Heart left ventricle (tissue), 16 donors: ENCODE results near the gene FAM53C. TPM values are rescaled to one million over a fixed set of nuclear protein-coding genes. Genes with fewer than 3 reads are reported as not detected.

ENCODE experiments used
- ATAC-seq, 4 donors: fragments of 200-7000 bp; cut with Tn5 transposase; one replicate each; pipeline ENCODE4 v1.9.1; 2020 to 2022; ENCODE audit warnings: moderate library complexity in 4 of 4, mild to moderate bottlenecking in 3 of 4, moderate number of reproducible peaks in 1 of 4
- DNase-seq, 5 donors: peaks; one replicate each; pipeline ENCODE4 v3.0.0-alpha.2; 2020
- H3K27ac ChIP-seq, 12 donors: fragments of 200-600 bp; sonication (generic) in 4 of 12; one replicate each; pipeline versions ENCODE4 v1.5.0 to v1.8.0; 2016 to 2022; ENCODE audit warnings: mild to moderate bottlenecking in 2 of 12
- H3K27me3 ChIP-seq, 9 donors: fragments of 200-600 bp; sonication (generic) in 2 of 9; one replicate each; pipeline versions ENCODE4 v1.5.1 to v1.8.0; 2016 to 2022; ENCODE audit warnings: mild to moderate bottlenecking in 3 of 9
- H3K36me3 ChIP-seq, 9 donors: fragments of 200-600 bp; sonication (generic) in 2 of 9; one replicate each; pipeline versions ENCODE4 v1.5.0 to v1.8.0; 2018 to 2022; ENCODE audit warnings: mild to moderate bottlenecking in 2 of 9
- H3K4me1 ChIP-seq, 12 donors: fragments of 200-600 bp; sonication (generic) in 4 of 12; one replicate each; pipeline versions ENCODE4 v1.5.0 to v1.8.0; 2016 to 2022; ENCODE audit warnings: mild to moderate bottlenecking in 3 of 12
- H3K4me3 ChIP-seq, 12 donors: fragments of 200-600 bp; sonication (generic) in 4 of 12; one replicate each; pipeline versions ENCODE4 v1.5.0 to v1.8.0; 2017 to 2022; ENCODE audit warnings: mild to moderate bottlenecking in 9 of 12, moderate library complexity in 4 of 12
- H3K9me3 ChIP-seq, 12 donors: fragments of 200-600 bp; sonication (generic) in 4 of 12; one replicate each; pipeline versions ENCODE4 v1.5.0 to v1.8.0; 2016 to 2022; ENCODE audit warnings: mild to moderate bottlenecking in 1 of 12
- CTCF ChIP-seq, 12 donors: fragments of 200-600 bp; sonication (generic) in 4 of 12; IDR thresholded peaks; one replicate each; pipeline versions ENCODE4 v1.5.0 to v1.8.0; 2018 to 2022; ENCODE audit warnings: antibody characterized with exemption in 12 of 12, mild to moderate bottlenecking in 5 of 12
- POLR2A ChIP-seq, 2 donors: fragments of 450-650 bp; IDR thresholded peaks; one replicate each; pipeline ENCODE4 v1.6.1; 2017; ENCODE audit warnings: antibody characterized with exemption in 2 of 2, mild to moderate bottlenecking in 2 of 2, moderate library complexity in 2 of 2
- WGBS, 4 donors: extraction: QIAGEN DNeasy Blood & Tissue Kit in 2 of 4; methylation state at CpG; one replicate each; pipeline versions ENCODE4 v1.1.5 to v1.1.7; 2013 to 2018; 5-methylcytosine and 5-hydroxymethylcytosine counted together
- intact Hi-C, 10 donors: fragments of 100-400 bp; cut with DNase I; formaldehyde crosslinking; loops; one replicate each; pipeline versions ENCODE4 v1.11.1 to v1.14.2; 2022
- polyA plus RNA-seq, 2 donors: library from polyadenylated mRNA; stranded (reverse); fragments of 200-250 nt; gene quantifications; one replicate each; pipeline ENCODE4 v1.2.3, GENCODE V29; 2013
- total RNA-seq, 9 donors: library from RNA; depleted of rRNA in 2 of 9; stranded (reverse); fragments of >200 nt in 2 of 9; fragmentation: NEBNext Ultra II Directional in 3 of 9; extraction: Animal tissue kit (Norgen Biotek cat#: 25700) in 3 of 9; gene quantifications; one replicate each; pipeline versions ENCODE4 v1.1.0 to v1.2.4, GENCODE V29; 2016 to 2023
- donor health status: ischemic (EF 13 %, LVEDD 7.1; RV severe dilation, severe dysfunction).
- donor health status: healthy with polysubstance abuse.
- donor health status: DM: no; HTN: yes; CAD: no.
- donor health status: DM: no; HTN: no; CAD: no.
- donor health status: ischemic (EF 25% LVEDD 6.9; RV normal size, moderate dysfunction).
- donor health status: ischemic (EF 25% LVEDD 5.7; RV mildly dilated, moderate dysfunction).
- donor health status: healthy.
- donor health status: DM: yes; HTN: yes; CAD: no.
- donor health status: ischemic (EF 35%, LVEDD 5.7; RV mildly dilated, moderate dysfunction).
- donor health status: nonischemic (EF 11% LVEDD 7.7; RV severe dilation, severe dysfunction).
- donor health status: DM: yes; HTN: yes; CAD: no.
- donor health status: PGD.
- donor health status: ischemic (EF 29% LVEDD 5.4; RV normal size, mild dysfunction).
- donor health status: nonischemic (EF 23%, LVEDD 6.1; RV moderate dilation, normal function).

FAM53C gene
- total and polyA plus RNA-seq, 11 donors: 15.0 to 41.0 (median 26.2) TPM

- DNase-seq: no peak
- no peaks in the 10 kb centered on the region for H3K9me3 ChIP-seq
- no peak overlapping the region for H3K4me3 ChIP-seq
- TF ChIP-seq CTCF (IDR thresholded peaks at IDR 0.05) (no peak), POLR2A (IDR thresholded peaks at IDR 0.05) (no peak)
- intact Hi-C loops: no loop called here
- H3K4me1 ChIP-seq: peaks cover 0 to 35% (median 16%) of the 10 kb centered on the region in 12 donors
- WGBS, 4 donors: 93 to 96% (median 94%) methylated on average over 1 of the region's 1 CpG
- H3K27ac ChIP-seq: no peak overlapping the region
- no peaks in the 10 kb centered on the region for H3K27me3 ChIP-seq
- ATAC-seq: no peak
- peaks cover 0 to 5% (median 0%) of the 10 kb centered on the region in 9 donors for H3K36me3 ChIP-seq
These were observed 22.9 kb downstream of the FAM53C start for GRCh38 chr5:138360941-138361452.

- intact Hi-C loops: no loop called here
- H3K9me3 ChIP-seq: no peaks in the 10 kb centered on the region
- H3K27ac ChIP-seq: no peak overlapping the region
- TF ChIP-seq POLR2A (IDR thresholded peaks at IDR 0.05) (no peak), CTCF (IDR thresholded peaks at IDR 0.05) (no peak)
- ATAC-seq (no peak), DNase-seq (no peak)
- H3K27me3 ChIP-seq: no peaks in the 10 kb centered on the region
- peaks cover 0 to 60% (median 37%) of the 10 kb centered on the region in 12 donors for H3K4me1 ChIP-seq
- WGBS, 4 donors: 91 to 100% (median 98%) methylated on average over 1 of the region's 1 CpG
- no peak overlapping the region for H3K4me3 ChIP-seq
- H3K36me3 ChIP-seq: peaks cover 0 to 5% (median 0%) of the 10 kb centered on the region in 9 donors
These were observed 26.5 kb downstream of the FAM53C start for GRCh38 chr5:138364576-138364975.

GRCh38 chr5:138366632-138367382 is 28.7 kb downstream of the FAM53C start:
- ATAC-seq (peak in 3 of 4 donors; percentile 17 to 45 (median 41)), DNase-seq (no peak)
- intact Hi-C loops: no loop called here
- Histone ChIP-seq H3K27me3 (no peaks in the 10 kb centered on the region), H3K36me3 (peaks cover 0 to 5% (median 0%) of the 10 kb centered on the region in 9 donors), H3K4me1 (peaks cover 4 to 63% (median 51%) of the 10 kb centered on the region in 12 donors), H3K4me3 (no peak overlapping the region), H3K27ac (peak overlapping the region in 8 of 12 donors; percentile 2 to 49 (median 38)), H3K9me3 (no peaks in the 10 kb centered on the region)
- TF ChIP-seq POLR2A (IDR thresholded peaks at IDR 0.05): no peak
- TF ChIP-seq CTCF (IDR thresholded peaks at IDR 0.05): no peak
- 38 to 62% (median 43%) methylated on average over 4 of the region's 4 CpGs for WGBS, 4 donors

GRCh38 chr5:138369261-138369660 is 31.2 kb downstream of the FAM53C start:
- Histone ChIP-seq H3K4me1 (peaks cover 6 to 73% (median 55%) of the 10 kb centered on the region in 12 donors), H3K27me3 (no peaks in the 10 kb centered on the region), H3K36me3 (peaks cover 0 to 19% (median 18%) of the 10 kb centered on the region in 9 donors), H3K27ac (peak overlapping the region in 7 of 12 donors; percentile 3 to 90 (median 37)), H3K9me3 (no peaks in the 10 kb centered on the region), H3K4me3 (peak overlapping the region in 1 of 12 donors; percentile 25)
- WGBS, 4 donors: 37 to 60% (median 44%) methylated on average over 5 of the region's 5 CpGs
- no peak for DNase-seq
- TF ChIP-seq POLR2A (IDR thresholded peaks at IDR 0.05): no peak
- TF ChIP-seq CTCF (IDR thresholded peaks at IDR 0.05): no peak
- ATAC-seq: peak in 3 of 4 donors; percentile 42 to 65 (median 61)
- intact Hi-C loops: no loop called here
